Fibroblast of skin of abdomen (primary cell): ENCODE results near the gene C1QTNF9.
"Not testable (repeated sequence)": the region's sequence is repeated elsewhere in the genome, so short reads cannot be mapped to it uniquely, and the experiment has no call there.

Experiments
- DNase-seq: peaks from one replicate; pipeline ENCODE4 v3.0.0-alpha.2; 2013

Gene C1QTNF9

GRCh38 chr13:24282256-24282655 lies 27.1 kb upstream of the C1QTNF9 start:
- DNase-seq = no peak

DNA sequence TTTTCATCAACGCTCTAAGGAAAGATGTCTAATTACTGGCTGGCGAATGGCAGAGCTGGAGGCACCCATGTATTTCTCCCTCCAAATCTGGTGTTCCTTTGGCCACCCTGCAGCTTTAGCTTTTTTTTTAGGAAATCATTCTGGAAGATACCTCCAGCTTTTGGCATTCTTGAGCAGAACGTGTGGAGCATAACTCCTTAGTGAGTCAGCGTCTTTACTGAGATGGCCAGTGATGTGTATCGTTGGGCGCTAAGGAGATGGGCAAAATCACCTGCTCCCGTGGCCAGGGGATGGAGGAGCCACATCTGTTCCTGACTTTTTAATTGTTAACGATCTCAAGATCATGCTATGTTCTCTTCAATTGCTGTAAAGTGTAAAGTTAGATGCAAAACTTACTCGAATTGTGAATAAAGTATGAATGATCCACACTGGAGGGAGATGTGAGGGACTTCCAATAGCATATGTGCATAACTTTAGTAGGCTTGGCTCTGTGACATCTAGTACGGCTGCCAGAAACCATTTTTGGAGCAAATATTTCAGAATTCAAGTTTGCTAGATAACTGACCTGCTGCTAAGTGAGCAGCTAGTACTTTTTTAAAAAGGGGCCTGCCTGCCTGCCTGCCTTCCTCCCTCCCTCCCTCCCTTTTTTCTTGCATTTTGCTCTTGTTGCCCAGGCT lies 24.4 kb upstream of the C1QTNF9 start:
- no peak for DNase-seq

DNA sequence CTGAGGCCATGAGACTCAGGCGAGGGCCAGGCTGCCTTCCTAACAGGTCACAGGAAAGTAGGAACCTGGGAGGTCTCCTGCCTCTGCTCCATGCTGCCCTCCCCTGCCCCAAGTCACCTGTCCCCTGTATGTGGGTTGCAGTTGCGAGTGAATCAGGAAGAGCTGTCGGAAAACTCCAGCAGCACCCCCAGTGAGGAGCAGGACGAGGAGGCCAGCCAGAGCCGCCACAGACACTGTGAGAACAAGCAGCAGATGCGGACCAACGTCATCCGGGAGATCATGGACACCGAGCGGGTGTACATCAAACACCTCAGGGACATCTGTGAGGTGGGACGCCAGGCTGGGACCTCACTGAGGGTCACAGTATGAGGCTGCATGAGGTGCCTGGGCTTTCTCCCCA lies 22.8 kb upstream of the C1QTNF9 start:
- DNase-seq = no peak

- no peak for DNase-seq
These were observed 21.6 kb upstream of the C1QTNF9 start for GRCh38 chr13:24287748-24288287.

DNA sequence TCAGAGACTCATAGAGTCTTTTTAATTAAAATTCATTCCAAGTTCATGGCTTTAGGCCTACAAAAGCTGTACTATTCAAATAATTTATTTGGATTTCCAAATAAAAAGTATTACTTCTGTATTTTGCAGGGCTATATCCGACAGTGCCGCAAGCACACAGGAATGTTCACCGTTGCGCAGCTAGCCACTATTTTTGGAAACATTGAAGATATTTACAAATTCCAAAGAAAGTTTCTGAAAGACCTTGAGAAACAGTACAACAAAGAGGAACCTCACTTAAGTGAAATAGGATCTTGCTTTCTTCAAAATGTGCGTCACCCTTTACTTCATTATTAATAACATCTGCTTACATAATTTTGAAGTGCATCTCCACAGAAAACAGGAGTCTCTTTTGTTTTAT lies 20.5 kb upstream of the C1QTNF9 start:
- DNase-seq = peak; percentile 49

GRCh38 chr13:24290280-24290932 lies 19.0 kb upstream of the C1QTNF9 start:
- no peak for DNase-seq

DNA sequence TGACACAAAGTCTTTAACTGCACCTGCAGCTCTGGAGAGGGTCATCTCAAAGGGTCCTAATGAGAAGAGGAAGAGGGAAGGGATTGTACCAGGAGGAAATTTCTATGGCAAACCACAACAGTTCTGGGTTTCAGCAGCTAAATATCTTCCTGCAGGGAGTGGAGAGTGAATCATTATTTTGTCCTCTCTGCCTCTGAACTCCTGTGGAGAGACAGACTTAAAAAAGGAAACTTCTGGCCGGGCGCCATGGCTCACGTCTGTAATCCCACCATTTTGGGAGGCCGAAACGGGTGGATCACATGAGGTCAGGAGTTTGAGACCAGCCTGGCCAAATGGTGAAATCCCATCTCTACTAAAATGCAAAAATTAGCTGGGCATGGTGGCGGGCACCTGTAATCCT lies 16.9 kb upstream of the C1QTNF9 start:
- no peak for DNase-seq

DNA sequence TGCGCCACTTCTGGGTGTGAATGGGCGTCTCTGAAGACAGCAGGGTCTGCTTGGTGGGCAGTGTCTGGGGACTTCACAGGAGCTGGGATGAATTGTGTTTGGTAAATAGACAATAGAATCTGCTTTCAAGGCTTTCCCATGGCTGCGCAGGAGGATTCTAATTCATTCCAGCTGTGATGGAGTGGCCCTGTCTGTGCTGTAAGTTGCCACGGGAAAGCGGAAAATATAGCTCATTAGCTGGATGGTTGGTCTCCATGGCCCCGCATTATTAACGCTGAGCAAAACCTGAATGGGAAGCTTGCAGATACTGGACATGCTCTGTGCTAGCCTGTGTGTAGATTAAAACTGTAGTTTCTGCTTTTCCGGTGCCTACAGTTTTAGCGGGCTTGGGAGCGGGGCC lies 15.6 kb upstream of the C1QTNF9 start:
- DNase-seq = no peak

DNA sequence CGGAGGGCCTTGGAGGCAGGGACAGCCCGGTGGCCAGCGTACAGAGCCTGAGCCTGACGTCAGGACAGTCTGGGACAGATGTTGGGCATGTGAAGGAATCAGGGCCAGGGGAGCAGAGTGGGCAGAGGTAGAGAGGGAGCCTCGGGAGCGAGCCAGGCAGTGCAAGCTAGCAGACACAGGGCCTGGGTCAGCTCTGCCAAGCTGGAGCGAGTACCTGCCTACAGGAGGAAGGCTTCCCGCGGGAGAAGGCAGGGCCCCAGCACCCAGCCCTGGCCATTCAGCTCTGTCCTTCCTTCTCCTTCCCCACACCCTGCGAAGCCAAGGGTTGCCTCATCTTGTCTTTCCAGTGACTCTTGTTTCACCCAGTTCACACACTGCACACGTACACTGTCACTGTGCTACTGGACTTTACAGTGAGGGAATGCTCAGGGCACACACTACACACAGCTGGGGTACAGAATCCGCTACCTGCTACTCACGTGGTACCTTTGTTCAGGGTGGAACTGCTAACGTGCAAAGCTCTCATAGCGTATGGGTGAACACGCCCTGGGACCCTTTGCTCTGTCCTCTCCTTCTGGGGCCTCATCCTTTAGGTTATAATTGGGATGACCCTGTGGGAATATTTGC lies 9.8 kb upstream of the C1QTNF9 start:
- no peak for DNase-seq

GRCh38 chr13:24301434-24301833 lies 7.9 kb upstream of the C1QTNF9 start:
- no peak for DNase-seq

GRCh38 chr13:24301911-24302310 lies 7.5 kb upstream of the C1QTNF9 start:
- DNase-seq = no peak

DNA sequence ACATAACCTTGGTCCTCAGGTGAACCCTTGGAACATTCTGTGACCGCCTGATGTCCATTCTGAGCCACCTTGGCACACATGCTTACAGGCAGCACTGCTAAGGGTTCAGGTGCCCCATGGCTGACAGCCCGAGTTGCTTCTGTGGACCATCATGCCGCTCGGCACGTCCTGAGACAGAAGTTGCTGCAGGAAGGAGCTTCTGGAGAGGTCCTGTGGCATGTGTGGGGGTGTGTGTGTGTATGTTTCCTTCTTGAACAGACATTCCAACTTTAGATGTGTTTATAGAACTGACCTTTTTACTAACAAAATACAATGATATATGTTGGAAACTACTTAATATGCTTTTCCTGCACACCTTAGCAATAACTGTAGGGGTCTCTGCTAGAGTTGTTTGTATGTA lies 4.8 kb upstream of the C1QTNF9 start:
- no peak for DNase-seq

- DNase-seq = peak; percentile 51
These were observed 2.7 kb upstream of the C1QTNF9 start for GRCh38 chr13:24306632-24307031.

GRCh38 chr13:24307211-24308067 lies 1.9 kb upstream of the C1QTNF9 start:
- DNase-seq = no peak

DNA sequence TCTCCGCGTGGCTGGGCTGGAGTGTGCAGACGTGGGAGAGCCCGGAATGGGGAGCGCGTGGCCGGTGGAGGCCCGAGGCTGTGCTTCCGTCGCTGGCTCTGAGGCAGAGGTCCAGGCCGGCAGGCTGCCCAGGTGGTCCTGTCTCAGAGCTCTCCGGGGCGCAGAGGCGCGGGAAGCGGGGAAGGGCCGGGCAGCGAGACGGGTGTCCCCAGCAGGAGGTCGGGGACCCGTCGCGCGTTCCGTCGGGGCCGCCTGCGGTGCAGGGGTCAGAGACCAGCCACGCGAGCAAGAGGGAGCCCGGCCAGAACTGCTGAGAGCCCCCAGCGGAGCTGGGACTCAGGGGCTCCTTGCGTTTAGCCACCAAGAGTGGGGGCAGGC lies 1.3 kb upstream of the C1QTNF9 start:
- DNase-seq = no peak

- DNase-seq = no peak
These were observed 826 bp upstream of the C1QTNF9 start for GRCh38 chr13:24308488-24309020.

DNA sequence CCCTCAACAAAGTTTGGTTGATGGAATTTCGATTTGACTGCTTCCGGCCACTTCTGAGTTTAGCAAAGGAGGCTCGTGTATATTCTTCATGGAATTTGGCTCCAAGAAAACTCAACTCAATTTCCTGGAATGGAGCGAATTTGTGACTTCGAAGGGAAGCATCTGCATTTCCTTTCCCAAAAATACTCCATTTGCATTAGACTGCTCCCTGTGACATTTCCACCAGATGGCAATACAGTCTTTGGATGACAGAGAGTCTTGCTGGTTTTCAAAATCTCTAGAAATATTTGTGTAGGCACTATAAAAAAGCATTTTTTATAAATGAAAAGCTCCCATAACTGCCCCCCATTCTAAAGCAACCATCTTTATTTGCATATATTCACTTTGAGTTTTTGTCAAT lies 4.1 kb downstream of the C1QTNF9 start:
- peak; percentile 9 for DNase-seq

GRCh38 chr13:24317835-24318234 lies 8.5 kb downstream of the C1QTNF9 start:
- DNase-seq = not testable (repeated sequence)

DNA sequence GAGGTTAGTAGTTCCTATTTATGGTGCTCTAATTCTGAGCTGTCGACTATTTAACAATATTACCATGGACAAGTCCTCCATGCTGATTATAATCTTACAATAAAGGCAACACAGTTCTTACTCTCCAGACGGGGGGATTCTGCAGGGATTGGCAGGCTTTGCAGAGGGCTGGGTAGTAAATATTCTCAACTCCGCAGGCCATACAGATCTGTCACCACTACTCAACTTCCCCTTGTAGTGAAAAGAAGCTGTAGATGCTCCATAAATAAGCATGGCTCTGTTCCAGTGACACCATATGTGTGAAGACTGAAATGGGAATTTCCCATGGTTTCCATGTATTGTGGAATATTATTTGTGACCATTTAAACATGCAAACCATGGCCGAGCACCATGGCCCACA lies 9.5 kb downstream of the C1QTNF9 start:
- not testable (repeated sequence) for DNase-seq

DNA sequence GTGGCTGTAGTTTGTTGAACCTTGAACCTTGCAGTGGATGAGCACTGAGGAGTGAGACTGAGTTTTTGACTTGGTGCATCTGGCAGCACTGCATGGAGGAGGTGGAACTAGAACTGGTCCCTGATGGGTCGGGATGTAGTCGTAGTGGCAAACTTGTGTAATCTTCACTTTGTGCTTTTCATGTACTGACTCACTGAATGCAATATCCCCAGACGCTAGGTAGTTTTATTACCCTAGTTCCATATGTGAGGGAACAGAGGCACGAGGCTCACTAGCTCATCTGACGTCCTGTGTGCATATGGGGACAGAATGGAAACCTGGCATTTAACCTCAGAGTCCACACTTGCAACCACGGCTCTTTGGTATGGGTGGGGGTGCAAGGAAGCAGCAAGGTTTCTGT lies 10.3 kb downstream of the C1QTNF9 start:
- DNase-seq = not testable (repeated sequence)

- not testable (repeated sequence) for DNase-seq
These were observed 12.0 kb downstream of the C1QTNF9 start for GRCh38 chr13:24321416-24321815.

DNA sequence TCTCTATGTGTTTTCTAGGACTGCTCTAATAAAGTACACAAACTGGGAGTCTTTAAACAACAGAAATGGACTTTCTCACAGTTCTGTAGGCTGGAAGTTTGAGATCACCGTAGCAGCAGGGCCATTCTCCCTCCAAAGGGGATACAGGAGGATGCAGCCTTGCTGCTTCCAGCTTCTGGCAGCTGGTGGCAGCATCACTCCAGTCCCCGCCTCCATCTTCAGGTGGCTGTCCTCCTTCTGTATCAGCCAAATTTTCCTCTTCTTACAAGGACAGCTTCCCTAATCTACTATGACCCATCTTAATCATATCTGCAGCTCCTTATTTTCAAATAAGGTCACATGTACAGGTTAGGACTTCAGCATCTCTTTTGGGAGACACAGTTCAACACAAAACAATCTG lies 13.1 kb downstream of the C1QTNF9 start:
- not testable (repeated sequence) for DNase-seq
